ENCODE results near the gene TGFBI. TPM values are rescaled to one million over a fixed set of nuclear protein-coding genes. Genes with fewer than 3 reads are reported as not detected.

The TGFBI gene
- total RNA-seq, 1 donor from 2014 or later, result 453 TPM

DNA sequence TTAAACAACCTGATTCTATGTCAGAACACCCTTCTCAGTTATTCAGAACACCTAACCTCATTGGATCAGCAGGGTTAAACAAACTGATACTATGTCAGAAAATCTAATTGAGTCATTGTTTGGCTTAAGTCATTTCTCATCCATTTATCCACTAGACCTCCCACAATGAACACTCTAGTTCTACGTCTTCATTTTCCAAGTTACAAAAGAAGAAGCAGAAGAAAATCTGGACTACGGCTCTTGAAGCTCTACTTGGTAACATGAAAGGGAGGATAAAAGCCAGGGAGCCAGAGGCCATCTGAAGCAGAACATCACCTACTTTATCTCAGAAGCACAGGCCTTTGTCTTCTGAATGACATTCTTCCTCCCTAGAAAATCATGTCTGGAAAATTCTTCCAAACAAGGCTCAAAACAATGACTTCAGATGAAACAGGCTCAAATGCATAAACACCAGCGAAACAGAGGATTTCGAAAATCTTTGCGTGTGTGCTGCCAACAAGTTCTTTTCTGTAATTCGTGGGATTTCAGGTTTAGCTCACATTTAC is 35.4 kb upstream of the TGFBI start:
- no peak for TF ChIP-seq CTCF (IDR thresholded peaks at IDR 0.05; ENCODE audit: insufficient read depth, low read length, poor library complexity, severe bottlenecking)
- DNase-seq (ENCODE audit: low read depth), result no peak
- Histone ChIP-seq H3K27me3 (ENCODE audit: control insufficient read depth, insufficient read depth, low read length) (no peaks in the 10 kb centered on the region), H3K4me3 (ENCODE audit: low read depth, low read length) (no peak overlapping the region), H3K36me3 (ENCODE audit: control insufficient read depth, insufficient read depth, low read length) (no peaks in the 10 kb centered on the region)

DNA sequence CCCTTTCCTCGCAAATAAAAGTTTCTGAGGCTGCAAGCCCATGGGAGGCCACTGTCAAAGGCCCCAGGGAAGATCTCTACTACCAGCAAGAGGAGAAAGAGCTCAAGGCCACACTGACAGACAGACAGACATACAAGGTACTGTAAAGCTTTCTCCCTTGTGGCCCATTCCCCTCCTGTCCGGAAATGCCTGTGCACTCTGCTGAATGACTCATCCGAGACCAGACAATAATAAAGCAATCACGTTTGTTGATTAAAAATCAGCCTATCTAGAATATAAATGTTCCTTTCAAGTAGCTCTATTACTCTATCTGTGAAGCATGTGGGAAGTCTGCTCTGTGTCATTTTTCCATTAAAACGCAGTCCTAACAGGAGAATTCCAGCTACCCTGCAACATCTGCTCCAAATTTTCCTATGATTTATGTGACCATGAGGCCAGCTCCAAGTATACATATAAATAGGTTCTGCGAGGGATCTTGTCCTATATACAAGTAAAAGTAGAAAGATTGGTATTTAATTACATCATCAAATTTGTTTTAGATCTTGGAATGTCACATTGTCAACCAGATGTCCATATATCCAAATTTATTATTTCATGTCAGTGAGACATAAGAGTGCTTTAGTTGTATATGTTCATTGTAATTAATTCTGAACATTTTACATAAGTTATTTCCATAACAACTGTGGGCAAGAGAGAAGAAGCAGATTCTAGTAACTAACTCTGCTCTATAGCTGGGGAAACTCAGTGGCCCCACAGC is 34.7 kb upstream of the TGFBI start:
- DNase-seq (ENCODE audit: low read depth), result no peak
- TF ChIP-seq CTCF (IDR thresholded peaks at IDR 0.05; ENCODE audit: insufficient read depth, low read length, poor library complexity, severe bottlenecking), result no peak
- H3K4me3 ChIP-seq (ENCODE audit: low read depth, low read length), result no peak overlapping the region
- no peaks in the 10 kb centered on the region for H3K27me3 ChIP-seq (ENCODE audit: control insufficient read depth, insufficient read depth, low read length)
- H3K36me3 ChIP-seq (ENCODE audit: control insufficient read depth, insufficient read depth, low read length), result no peaks in the 10 kb centered on the region

- Histone ChIP-seq H3K4me3 (ENCODE audit: low read depth, low read length) (no peak overlapping the region), H3K27me3 (ENCODE audit: control insufficient read depth, insufficient read depth, low read length) (no peaks in the 10 kb centered on the region), H3K36me3 (ENCODE audit: control insufficient read depth, insufficient read depth, low read length) (no peaks in the 10 kb centered on the region)
- no peak for DNase-seq (ENCODE audit: low read depth)
- no peak for TF ChIP-seq CTCF (IDR thresholded peaks at IDR 0.05; ENCODE audit: insufficient read depth, low read length, poor library complexity, severe bottlenecking)
These were observed 32.8 kb upstream of the TGFBI start for GRCh38 chr5:135995976-135996375.

- no peak for DNase-seq (ENCODE audit: low read depth)
- no peaks in the 10 kb centered on the region for H3K27me3 ChIP-seq (ENCODE audit: control insufficient read depth, insufficient read depth, low read length)
- H3K36me3 ChIP-seq (ENCODE audit: control insufficient read depth, insufficient read depth, low read length), result no peaks in the 10 kb centered on the region
- no peak overlapping the region for H3K4me3 ChIP-seq (ENCODE audit: low read depth, low read length)
- no peak for TF ChIP-seq CTCF (IDR thresholded peaks at IDR 0.05; ENCODE audit: insufficient read depth, low read length, poor library complexity, severe bottlenecking)
These were observed 32.2 kb upstream of the TGFBI start for GRCh38 chr5:135996611-135997010.

DNA sequence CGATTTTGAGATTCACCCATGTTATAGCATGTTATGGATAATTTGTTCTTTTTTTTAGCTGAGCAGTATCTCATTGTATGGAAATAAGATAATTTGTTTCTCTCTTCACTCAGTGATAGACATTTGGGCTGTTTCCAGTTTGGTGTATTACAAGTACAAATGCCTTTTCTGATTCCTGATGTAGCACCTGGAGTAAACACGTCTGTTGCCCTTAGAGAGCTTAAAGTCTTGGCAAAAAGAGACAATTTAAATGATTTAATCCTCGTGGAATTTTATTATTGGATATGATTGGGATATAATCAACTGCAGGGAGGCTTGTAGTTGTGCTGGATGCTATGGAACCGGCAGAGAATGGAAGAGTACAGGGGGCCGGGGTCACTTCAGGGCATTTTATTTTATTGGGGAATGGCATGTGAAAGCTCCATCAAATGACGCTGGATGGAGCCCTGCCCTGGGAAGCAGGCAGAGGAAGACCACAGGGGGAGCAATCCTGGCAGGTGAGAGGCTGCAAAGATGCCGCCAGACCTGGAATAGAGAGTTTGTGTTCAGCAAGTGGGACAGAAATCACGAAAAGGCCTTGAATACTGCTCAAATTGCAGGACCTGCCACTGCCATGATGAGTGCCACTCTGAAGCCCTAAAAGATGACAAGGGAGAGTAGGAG is 31.0 kb upstream of the TGFBI start:
- H3K4me3 ChIP-seq (ENCODE audit: low read depth, low read length), result no peak overlapping the region
- DNase-seq (ENCODE audit: low read depth), result no peak
- H3K27me3 ChIP-seq (ENCODE audit: control insufficient read depth, insufficient read depth, low read length), result no peaks in the 10 kb centered on the region
- no peaks in the 10 kb centered on the region for H3K36me3 ChIP-seq (ENCODE audit: control insufficient read depth, insufficient read depth, low read length)
- no peak for TF ChIP-seq CTCF (IDR thresholded peaks at IDR 0.05; ENCODE audit: insufficient read depth, low read length, poor library complexity, severe bottlenecking)
